Rectal smooth muscle tissue (tissue), 1 donor: ENCODE data around the gene STX2.
"Not testable (repeated sequence)": the region's sequence is repeated elsewhere in the genome, so short reads cannot be mapped to it uniquely, and the experiment has no call there.

ENCODE experiments used
- H3K27ac ChIP-seq: one replicate; pipeline ENCODE4 v1.7.0; 2013; ENCODE audit warnings: low read depth, low read length, inconsistent platforms
- H3K27me3 ChIP-seq: one replicate; pipeline ENCODE4 v1.7.0; 2013; ENCODE audit warnings: low read length; ENCODE audit not compliant: control insufficient read depth, insufficient read depth
- H3K36me3 ChIP-seq: one replicate; pipeline ENCODE4 v1.7.0; 2013; ENCODE audit warnings: low read length; ENCODE audit not compliant: control insufficient read depth, insufficient read depth
- H3K4me1 ChIP-seq: one replicate; pipeline ENCODE4 v1.7.0; 2013; ENCODE audit warnings: low read length; ENCODE audit not compliant: control insufficient read depth, insufficient read depth
- H3K4me3 ChIP-seq: one replicate; pipeline ENCODE4 v1.7.0; 2013; ENCODE audit warnings: low read length
- H3K9ac ChIP-seq: one replicate; pipeline ENCODE4 v1.7.0; 2013; ENCODE audit warnings: low read length

The STX2 gene

DNA sequence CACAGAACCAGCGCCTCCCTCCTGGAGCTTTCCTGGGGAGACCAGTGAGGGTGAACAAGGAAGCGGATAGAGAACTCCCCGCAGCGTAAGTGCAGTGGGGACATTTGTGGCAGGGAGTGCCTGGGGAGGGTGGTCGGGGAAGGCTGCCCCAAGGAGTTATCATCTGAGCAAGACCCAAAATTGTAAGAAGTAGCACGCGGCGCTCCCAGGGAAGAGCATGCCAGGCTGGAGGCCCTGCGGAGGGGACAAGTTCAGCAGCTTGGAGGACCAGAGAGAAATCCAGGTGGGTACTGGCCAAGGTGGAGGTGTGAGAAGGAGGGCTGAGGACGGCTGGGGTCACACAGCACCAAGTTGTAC lies 76.8 kb downstream of the STX2 start:
- H3K4me3 ChIP-seq = no peak overlapping the region
- no peak overlapping the region for H3K9ac ChIP-seq
- H3K36me3 ChIP-seq = no peaks in the 10 kb centered on the region

GRCh38 chr12:130761537-130762318 lies 77.3 kb downstream of the STX2 start:
- Histone ChIP-seq H3K4me3 (no peak overlapping the region), H3K36me3 (no peaks in the 10 kb centered on the region), H3K9ac (no peak overlapping the region), H3K4me1 (no peaks in the 10 kb centered on the region), H3K27ac (no peak overlapping the region), H3K27me3 (no peaks in the 10 kb centered on the region)

More for the DNA sequence above, 76.8 kb downstream of the STX2 start:
- H3K27ac ChIP-seq = no peak overlapping the region
- no peaks in the 10 kb centered on the region for H3K4me1 ChIP-seq
- no peaks in the 10 kb centered on the region for H3K27me3 ChIP-seq

GRCh38 chr12:130754234-130754901 lies 84.7 kb downstream of the STX2 start:
- Histone ChIP-seq H3K27me3 (no peaks in the 10 kb centered on the region), H3K4me1 (no peaks in the 10 kb centered on the region), H3K27ac (no peak overlapping the region), H3K9ac (no peak overlapping the region), H3K36me3 (no peaks in the 10 kb centered on the region), H3K4me3 (no peak overlapping the region)

DNA sequence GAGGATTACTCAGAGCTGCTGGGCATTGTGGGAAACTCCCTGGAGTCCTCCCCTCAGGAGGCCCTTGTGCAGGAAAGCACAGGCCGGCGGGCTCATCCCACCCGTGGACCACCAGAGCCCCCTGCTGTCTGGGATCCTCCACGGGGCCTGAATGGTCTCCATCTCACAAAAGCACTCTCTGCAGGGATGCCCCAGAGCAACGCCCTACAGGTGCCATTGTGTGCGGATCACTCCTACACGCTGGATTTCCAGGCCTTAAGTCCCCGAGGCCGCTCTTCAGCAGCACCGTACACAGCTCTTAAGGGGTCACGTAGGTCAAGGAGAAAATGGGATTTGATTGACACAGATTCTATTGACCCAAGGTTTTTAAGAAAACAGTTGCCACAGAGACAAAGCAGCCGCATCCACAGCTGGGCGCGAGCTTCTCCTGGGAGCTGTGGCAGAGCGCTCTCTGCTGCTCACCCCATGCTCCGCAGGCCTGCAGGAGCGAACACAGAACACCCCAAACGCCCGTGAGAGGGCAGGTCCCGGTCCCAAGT lies 86.3 kb downstream of the STX2 start:
- no peak overlapping the region for H3K27ac ChIP-seq
- no peak overlapping the region for H3K9ac ChIP-seq
- no peak overlapping the region for H3K4me3 ChIP-seq
- no peaks in the 10 kb centered on the region for H3K27me3 ChIP-seq
- no peaks in the 10 kb centered on the region for H3K4me1 ChIP-seq
- H3K36me3 ChIP-seq = no peaks in the 10 kb centered on the region

DNA sequence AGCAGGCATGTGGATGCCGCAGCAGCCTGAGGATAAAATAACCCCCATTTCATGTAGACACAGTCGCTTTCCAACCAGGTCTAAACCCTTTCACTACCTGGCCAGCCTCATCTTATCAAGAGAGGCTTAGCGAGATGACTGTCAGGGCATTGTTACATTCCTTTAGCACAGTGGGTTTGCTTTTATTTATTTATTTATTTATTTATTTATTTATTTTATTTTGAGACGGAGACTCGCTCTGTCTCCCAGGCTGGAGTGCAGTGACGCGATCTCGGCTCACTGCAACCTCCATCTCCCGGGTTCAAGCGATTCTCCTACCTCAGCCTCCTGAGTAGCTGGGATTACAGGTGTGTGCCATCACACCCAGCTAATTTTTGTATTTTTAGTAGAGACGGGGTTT lies 87.0 kb downstream of the STX2 start:
- H3K4me3 ChIP-seq, H3K27me3 ChIP-seq, H3K4me1 ChIP-seq, H3K27ac ChIP-seq, H3K36me3 ChIP-seq, H3K9ac ChIP-seq: not testable (repeated sequence)

- H3K27me3 ChIP-seq = no peaks in the 10 kb centered on the region
- H3K36me3 ChIP-seq = no peaks in the 10 kb centered on the region
- no peak overlapping the region for H3K9ac ChIP-seq
- no peaks in the 10 kb centered on the region for H3K4me1 ChIP-seq
- H3K4me3 ChIP-seq = no peak overlapping the region
- H3K27ac ChIP-seq = no peak overlapping the region
Measured at GRCh38 chr12:130748786-130749185, 90.3 kb downstream of the STX2 start.

DNA sequence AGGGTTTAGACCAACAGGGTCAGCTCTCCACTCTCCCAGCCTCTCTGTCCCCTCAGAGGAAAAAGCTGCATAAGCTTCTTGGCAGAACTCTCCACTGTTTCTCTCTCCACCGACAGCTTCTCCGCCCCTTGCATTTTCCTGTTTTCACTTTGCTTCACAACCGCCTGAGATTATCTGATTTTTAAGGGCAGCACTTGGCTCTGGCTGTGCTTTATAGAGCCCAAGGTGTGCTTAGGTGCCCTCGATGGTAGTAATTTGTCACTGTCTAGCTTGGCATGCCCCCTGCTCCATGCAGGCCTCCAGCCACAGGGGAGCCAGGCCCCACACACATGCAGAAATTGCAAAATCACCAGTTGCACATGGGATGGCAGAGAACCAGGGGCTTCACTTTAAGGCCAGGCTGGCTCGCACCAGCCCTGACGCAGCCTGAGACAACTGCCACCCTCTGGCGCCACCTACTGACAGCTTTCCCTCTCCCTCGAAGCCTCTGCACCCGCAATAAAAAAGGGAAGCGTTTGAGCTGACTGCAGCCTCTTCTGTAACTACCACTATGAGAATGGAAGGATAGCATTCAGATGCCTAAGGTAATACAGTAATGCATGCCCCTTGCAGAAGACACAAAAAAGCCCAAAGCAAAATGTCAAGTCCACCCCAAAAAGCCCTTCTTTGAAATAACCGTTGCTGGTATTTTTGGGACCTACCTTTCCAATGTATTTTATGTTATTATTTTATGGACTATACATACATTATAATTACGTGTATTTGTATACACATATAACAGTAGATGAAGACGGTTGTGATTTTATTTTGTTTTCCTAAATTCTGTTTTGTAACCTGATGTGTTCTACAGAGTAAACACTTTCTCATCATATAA lies 90.9 kb downstream of the STX2 start:
- Histone ChIP-seq H3K4me1 (no peaks in the 10 kb centered on the region), H3K4me3 (no peak overlapping the region), H3K27ac (no peak overlapping the region), H3K27me3 (no peaks in the 10 kb centered on the region), H3K36me3 (no peaks in the 10 kb centered on the region), H3K9ac (no peak overlapping the region)

- no peak overlapping the region for H3K4me3 ChIP-seq
- H3K9ac ChIP-seq = no peak overlapping the region
- H3K36me3 ChIP-seq = no peaks in the 10 kb centered on the region
- H3K27ac ChIP-seq = no peak overlapping the region
- H3K4me1 ChIP-seq = no peaks in the 10 kb centered on the region
- no peaks in the 10 kb centered on the region for H3K27me3 ChIP-seq
Measured at GRCh38 chr12:130746546-130746945, 92.5 kb downstream of the STX2 start.

- Histone ChIP-seq H3K27me3 (no peaks in the 10 kb centered on the region), H3K4me3 (no peak overlapping the region), H3K9ac (no peak overlapping the region), H3K27ac (no peak overlapping the region), H3K4me1 (no peaks in the 10 kb centered on the region), H3K36me3 (no peaks in the 10 kb centered on the region)
Measured at GRCh38 chr12:130745921-130746320, 93.1 kb downstream of the STX2 start.

DNA sequence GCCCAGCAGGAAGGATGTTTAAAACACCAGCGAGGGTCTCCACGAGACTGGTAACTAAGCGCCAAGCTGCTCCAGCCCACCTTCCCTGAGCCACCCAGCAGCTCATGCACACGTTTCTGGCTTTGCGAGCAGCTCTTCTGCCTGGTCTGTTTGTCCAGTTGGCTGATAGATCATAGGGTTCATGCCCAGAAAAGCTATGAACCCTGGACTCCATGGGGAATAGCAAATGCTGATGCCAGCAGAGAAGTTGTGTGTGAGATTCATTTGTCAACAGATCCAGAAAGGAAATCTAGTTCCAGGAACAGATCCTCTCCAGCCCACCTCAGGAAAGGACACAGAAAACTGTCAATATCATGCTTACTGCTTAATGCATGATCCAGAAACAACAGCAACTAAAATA lies 94.8 kb downstream of the STX2 start:
- Histone ChIP-seq H3K4me3 (no peak overlapping the region), H3K36me3 (no peaks in the 10 kb centered on the region), H3K27me3 (no peaks in the 10 kb centered on the region), H3K4me1 (no peaks in the 10 kb centered on the region), H3K9ac (no peak overlapping the region), H3K27ac (no peak overlapping the region)

DNA sequence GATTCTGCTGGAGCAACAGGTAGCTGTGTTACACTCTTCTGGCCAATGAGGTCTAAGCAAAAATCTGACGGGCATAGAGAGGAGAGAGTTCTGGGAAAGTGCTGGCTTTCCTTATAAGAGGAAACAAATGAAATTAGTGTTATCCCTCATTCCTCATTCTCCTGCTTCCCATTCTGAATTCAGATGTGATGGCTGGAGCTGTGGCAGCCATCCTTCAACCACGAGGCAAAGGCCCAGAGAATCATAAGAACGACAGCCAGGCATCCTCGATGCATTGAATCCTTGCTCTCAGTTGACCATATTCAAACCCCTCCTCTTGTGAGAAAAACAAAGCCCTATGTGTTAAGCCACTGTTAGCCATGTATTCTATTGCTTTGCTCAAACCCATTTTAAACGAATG lies 95.4 kb downstream of the STX2 start:
- no peaks in the 10 kb centered on the region for H3K4me1 ChIP-seq
- H3K27me3 ChIP-seq = no peaks in the 10 kb centered on the region
- H3K9ac ChIP-seq = no peak overlapping the region
- H3K36me3 ChIP-seq = no peaks in the 10 kb centered on the region
- no peak overlapping the region for H3K27ac ChIP-seq
- no peak overlapping the region for H3K4me3 ChIP-seq

DNA sequence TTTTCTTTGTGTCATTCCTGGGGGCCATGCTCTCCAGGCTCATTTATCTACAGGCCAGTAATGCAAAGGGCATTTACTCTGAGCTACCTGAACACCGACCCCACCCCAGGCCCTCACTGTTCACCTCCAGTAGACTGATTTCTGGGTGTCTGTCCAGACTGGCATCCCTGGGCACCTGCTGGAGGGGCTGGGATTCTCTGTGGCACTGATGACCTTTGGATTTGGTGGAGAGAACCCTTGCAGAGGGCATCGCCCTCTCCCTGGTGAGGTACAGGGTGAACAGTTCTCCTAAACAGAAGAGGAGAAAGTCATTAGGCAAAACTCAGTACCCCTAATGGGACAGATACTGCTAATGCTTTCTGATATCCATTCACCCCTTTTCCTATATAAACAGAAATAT lies 95.9 kb downstream of the STX2 start:
- Histone ChIP-seq H3K36me3 (no peaks in the 10 kb centered on the region), H3K9ac (no peak overlapping the region), H3K4me1 (no peaks in the 10 kb centered on the region), H3K27me3 (no peaks in the 10 kb centered on the region), H3K27ac (no peak overlapping the region), H3K4me3 (no peak overlapping the region)
